Astrocyte (in vitro differentiated cells and primary cell): ENCODE data around the gene GLP2R. TPM values are rescaled to one million over a fixed set of nuclear protein-coding genes. Genes with fewer than 3 reads are reported as not detected.

Source experiments
- DNase-seq: peaks from one replicate; pipeline ENCODE4 v3.0.0-alpha.2; 2010; ENCODE audit warnings: low read depth
- FAIRE-seq: peaks from 2 replicates; lab custom pipeline; 2011; peaks lifted over from hg19 to GRCh38; lab: Jason Lieb, UNC
- H2AFZ ChIP-seq: 2 replicates; pipeline ENCODE4 v1.6.0; 2012; ENCODE audit warnings: low read depth, low read length, inconsistent platforms
- H3K27ac ChIP-seq: 2 replicates; pipeline ENCODE4 v1.5.1; 2011; ENCODE audit warnings: low read depth, low read length, inconsistent platforms
- H3K27me3 ChIP-seq: 2 replicates; pipeline ENCODE4 v1.6.0; 2011; ENCODE audit warnings: low read length, inconsistent platforms; ENCODE audit not compliant: insufficient read depth
- H3K36me3 ChIP-seq: 2 replicates; pipeline ENCODE4 v1.5.1; 2011; ENCODE audit warnings: low read length, inconsistent platforms; ENCODE audit not compliant: insufficient read depth
- H3K4me1 ChIP-seq: 2 replicates; pipeline ENCODE4 v1.5.1; 2011; ENCODE audit warnings: low read length, inconsistent platforms; ENCODE audit not compliant: insufficient read depth
- H3K4me2 ChIP-seq: 2 replicates; pipeline ENCODE4 v1.6.0; 2012; ENCODE audit warnings: low read length, inconsistent platforms
- H3K4me3 ChIP-seq: 2 replicates; pipeline ENCODE4 v1.5.1; 2011; ENCODE audit warnings: low read depth, mild to moderate bottlenecking, low read length, inconsistent platforms; ENCODE audit not compliant: insufficient read depth
- H3K79me2 ChIP-seq: 2 replicates; pipeline ENCODE4 v1.6.0; 2012; ENCODE audit warnings: mild to moderate bottlenecking, low read length, inconsistent platforms; ENCODE audit not compliant: insufficient read depth
- H3K9ac ChIP-seq: 2 replicates; pipeline ENCODE4 v1.6.0; 2012; ENCODE audit warnings: mild to moderate bottlenecking, low read length, inconsistent platforms
- H3K9me3 ChIP-seq: 2 replicates; pipeline ENCODE4 v1.5.1; 2012; ENCODE audit warnings: low read depth, mild to moderate bottlenecking, low read length, inconsistent platforms; ENCODE audit not compliant: insufficient read depth
- H4K20me1 ChIP-seq: 2 replicates; pipeline ENCODE4 v1.6.0; 2012; ENCODE audit warnings: low read length, inconsistent platforms; ENCODE audit not compliant: insufficient read depth
- H3K27ac Mint-ChIP-seq: one replicate; pipeline ENCODE4 v1.8.0; 2021; ENCODE audit warnings: mild to moderate bottlenecking, mixed read lengths; ENCODE audit not compliant: unreplicated experiment
- H3K27me3 Mint-ChIP-seq: one replicate; pipeline ENCODE4 v1.8.0; 2021; ENCODE audit warnings: low read depth, mixed read lengths; ENCODE audit not compliant: unreplicated experiment
- H3K36me3 Mint-ChIP-seq: one replicate; pipeline ENCODE4 v1.8.0; 2021; ENCODE audit warnings: low read depth, mixed read lengths; ENCODE audit not compliant: unreplicated experiment
- H3K4me1 Mint-ChIP-seq: one replicate; pipeline ENCODE4 v1.8.0; 2021; ENCODE audit warnings: low read depth, mixed read lengths; ENCODE audit not compliant: unreplicated experiment
- H3K4me3 Mint-ChIP-seq: one replicate; pipeline ENCODE4 v1.8.0; 2021; ENCODE audit warnings: mild to moderate bottlenecking, moderate library complexity, mixed read lengths; ENCODE audit not compliant: unreplicated experiment
- H3K9me3 Mint-ChIP-seq: one replicate; pipeline ENCODE4 v1.8.0; 2021; ENCODE audit warnings: mild to moderate bottlenecking, mixed read lengths; ENCODE audit not compliant: unreplicated experiment
- EZH2 ChIP-seq: IDR thresholded peaks from 2 replicates; pipeline ENCODE4 v1.6.1; 2012; ENCODE audit warnings: mild to moderate bottlenecking, low read length, inconsistent platforms; ENCODE audit not compliant: insufficient read depth
- total RNA-seq: library from RNA; stranded (reverse); gene quantifications from 2 replicates; pipeline ENCODE4 v1.2.1, GENCODE V29; 2021
- TF ChIP-seq, protein P1 (sequence below): IDR thresholded peaks from 2 replicates; pipeline ENCODE4 v1.5.1; 2011; ENCODE audit warnings: low read depth, mild to moderate bottlenecking, inconsistent platforms, low read length, moderate library complexity; ENCODE audit not compliant: insufficient read depth

The GLP2R gene
- total RNA-seq, 1 donor from 2014 or later: 0.41 TPM

DNA sequence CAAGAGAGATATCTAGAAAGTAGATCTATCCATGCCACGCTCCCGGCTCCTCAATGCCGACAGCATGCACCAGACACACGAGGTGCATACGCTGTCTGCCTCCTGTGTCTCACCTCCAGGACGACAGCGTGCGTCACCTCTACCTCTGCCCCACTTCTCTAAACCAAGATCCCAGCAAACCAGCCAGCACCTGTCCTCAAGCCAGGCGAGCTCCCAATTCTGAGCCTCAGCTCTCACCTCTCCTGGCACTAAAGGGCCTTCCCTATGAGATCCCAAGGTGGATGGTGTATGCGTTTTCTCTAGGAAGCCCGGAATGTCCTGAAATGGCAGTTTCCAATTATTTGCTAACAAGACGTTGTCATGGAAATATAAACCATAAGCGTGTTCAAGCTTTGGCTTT is 115.6 kb downstream of the GLP2R start:
- peaks cover 4% of the 10 kb centered on the region for H3K9me3 Mint-ChIP-seq
- Histone ChIP-seq H3K27ac (no peak overlapping the region), H3K4me1 (no peaks in the 10 kb centered on the region), H2AFZ (no peak overlapping the region), H3K36me3 (no peaks in the 10 kb centered on the region), H3K79me2 (no peaks in the 10 kb centered on the region), H3K27me3 (no peaks in the 10 kb centered on the region), H4K20me1 (no peaks in the 10 kb centered on the region), H3K4me3 (no peak overlapping the region), H3K4me2 (no peak overlapping the region), H3K9ac (no peak overlapping the region), H3K9me3 (no peaks in the 10 kb centered on the region)
- H3K36me3 Mint-ChIP-seq: peaks cover 3% of the 10 kb centered on the region
- H3K4me1 Mint-ChIP-seq: no peaks in the 10 kb centered on the region
- no peak overlapping the region for H3K27ac Mint-ChIP-seq
- FAIRE-seq: no peak
- no peak overlapping the region for H3K4me3 Mint-ChIP-seq
- peaks cover 15% of the 10 kb centered on the region for H3K27me3 Mint-ChIP-seq
- DNase-seq: no peak
- TF ChIP-seq, protein P1, sequence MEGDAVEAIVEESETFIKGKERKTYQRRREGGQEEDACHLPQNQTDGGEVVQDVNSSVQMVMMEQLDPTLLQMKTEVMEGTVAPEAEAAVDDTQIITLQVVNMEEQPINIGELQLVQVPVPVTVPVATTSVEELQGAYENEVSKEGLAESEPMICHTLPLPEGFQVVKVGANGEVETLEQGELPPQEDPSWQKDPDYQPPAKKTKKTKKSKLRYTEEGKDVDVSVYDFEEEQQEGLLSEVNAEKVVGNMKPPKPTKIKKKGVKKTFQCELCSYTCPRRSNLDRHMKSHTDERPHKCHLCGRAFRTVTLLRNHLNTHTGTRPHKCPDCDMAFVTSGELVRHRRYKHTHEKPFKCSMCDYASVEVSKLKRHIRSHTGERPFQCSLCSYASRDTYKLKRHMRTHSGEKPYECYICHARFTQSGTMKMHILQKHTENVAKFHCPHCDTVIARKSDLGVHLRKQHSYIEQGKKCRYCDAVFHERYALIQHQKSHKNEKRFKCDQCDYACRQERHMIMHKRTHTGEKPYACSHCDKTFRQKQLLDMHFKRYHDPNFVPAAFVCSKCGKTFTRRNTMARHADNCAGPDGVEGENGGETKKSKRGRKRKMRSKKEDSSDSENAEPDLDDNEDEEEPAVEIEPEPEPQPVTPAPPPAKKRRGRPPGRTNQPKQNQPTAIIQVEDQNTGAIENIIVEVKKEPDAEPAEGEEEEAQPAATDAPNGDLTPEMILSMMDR: no peak
- no peak for TF ChIP-seq EZH2

Other genes starting within 250 kb of the GLP2R start
- gene CFAP52, start 249.3 kb upstream of the GLP2R start, total RNA-seq: not detected in 2 replicates
- 5.3 and 7.0 TPM in 2 replicates for gene USP43, start 180.4 kb upstream of the GLP2R start, total RNA-seq
- not detected in 2 replicates for gene DHRS7C, start 34.3 kb upstream of the GLP2R start, total RNA-seq
- not detected in 2 replicates for gene GSG1L2, start 3.8 kb upstream of the GLP2R start, total RNA-seq
- not detected in 2 replicates for gene RCVRN, start 79.3 kb downstream of the GLP2R start, total RNA-seq